ENCODE results near the gene CCDC97. TPM values are rescaled to one million over a fixed set of nuclear protein-coding genes. Genes with fewer than 3 reads are reported as not detected.

CCDC97 gene
- 10 to 100 TPM; 10.6 to 11.2 TPM for total RNA-seq

DNA sequence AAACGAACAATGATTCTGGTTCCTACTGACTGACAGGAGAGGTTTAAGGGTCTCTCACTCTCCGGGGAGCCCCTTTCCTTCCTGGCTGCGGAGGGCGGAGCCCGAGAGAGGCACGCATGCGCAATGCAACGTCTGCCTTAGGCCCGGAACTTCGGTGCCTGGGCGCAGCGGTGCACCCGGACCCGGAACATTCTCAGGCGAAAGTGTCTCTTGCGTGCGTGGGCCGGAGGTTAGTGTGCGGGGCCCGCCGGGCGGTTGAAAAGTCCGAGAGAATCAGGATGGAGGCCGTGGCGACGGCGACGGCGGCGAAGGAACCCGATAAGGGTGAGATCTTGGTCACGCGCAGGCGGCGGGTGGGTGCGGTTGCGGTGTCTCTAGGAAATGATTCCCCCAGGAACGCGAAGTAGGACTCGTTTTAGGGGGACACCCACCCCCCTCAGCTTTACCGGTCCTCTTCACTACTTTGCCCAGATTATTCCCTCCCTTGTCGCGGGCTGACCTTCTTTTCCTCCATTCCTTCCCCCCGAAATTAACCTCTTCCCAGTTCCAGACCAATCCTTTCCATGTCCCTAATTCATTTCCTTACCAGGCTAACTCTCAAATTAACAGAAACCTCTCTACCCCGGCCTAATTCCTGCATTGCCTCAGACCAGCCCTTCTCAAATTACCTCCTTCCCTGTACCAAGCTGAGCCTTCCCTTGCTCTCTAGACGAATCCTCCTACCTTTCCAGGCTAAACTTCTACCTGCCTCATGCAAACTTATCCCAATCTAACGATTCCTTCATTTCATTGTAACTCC lies at the start of gene CCDC97:
CCDC97 (plus strand) TSS at position 140 of the 799 bp plus-strand sequence; CDS start at position 279, 139 bp downstream.
- H3K27ac ChIP-seq, result peak within 1 kb of the TSS; percentile 88 to 97 (median 94)
- peaks cover 30% of the 10 kb centered on the region for H3K4me1 ChIP-seq
- H3K4me3 ChIP-seq, result peak within 1 kb of the TSS; percentile 26 to 72
- 0 to 1% methylated on average over 18 to 47 of the region's 47 CpGs for WGBS, 2 donors
- intact Hi-C loops (cut with DNase I), result no loop called here
- TF ChIP-seq, protein P1, sequence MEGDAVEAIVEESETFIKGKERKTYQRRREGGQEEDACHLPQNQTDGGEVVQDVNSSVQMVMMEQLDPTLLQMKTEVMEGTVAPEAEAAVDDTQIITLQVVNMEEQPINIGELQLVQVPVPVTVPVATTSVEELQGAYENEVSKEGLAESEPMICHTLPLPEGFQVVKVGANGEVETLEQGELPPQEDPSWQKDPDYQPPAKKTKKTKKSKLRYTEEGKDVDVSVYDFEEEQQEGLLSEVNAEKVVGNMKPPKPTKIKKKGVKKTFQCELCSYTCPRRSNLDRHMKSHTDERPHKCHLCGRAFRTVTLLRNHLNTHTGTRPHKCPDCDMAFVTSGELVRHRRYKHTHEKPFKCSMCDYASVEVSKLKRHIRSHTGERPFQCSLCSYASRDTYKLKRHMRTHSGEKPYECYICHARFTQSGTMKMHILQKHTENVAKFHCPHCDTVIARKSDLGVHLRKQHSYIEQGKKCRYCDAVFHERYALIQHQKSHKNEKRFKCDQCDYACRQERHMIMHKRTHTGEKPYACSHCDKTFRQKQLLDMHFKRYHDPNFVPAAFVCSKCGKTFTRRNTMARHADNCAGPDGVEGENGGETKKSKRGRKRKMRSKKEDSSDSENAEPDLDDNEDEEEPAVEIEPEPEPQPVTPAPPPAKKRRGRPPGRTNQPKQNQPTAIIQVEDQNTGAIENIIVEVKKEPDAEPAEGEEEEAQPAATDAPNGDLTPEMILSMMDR (IDR thresholded peaks at IDR 0.05), result peak in 2 of 7 experiments; percentile 4 to 10
- TF ChIP-seq POLR2A (IDR thresholded peaks at IDR 0.05), result peak; percentile 21 to 77 (median 74)
- H3K9me3 ChIP-seq, result no peaks in the 10 kb centered on the region
- H3K27me3 ChIP-seq, result no peaks in the 10 kb centered on the region
- peaks cover 5 to 16% of the 10 kb centered on the region in 2 donors for H3K36me3 ChIP-seq (replicated peaks in 1 of 2; ENCODE audit: insufficient read depth in 1 of 2, low read depth in 2 of 2)
- ATAC-seq (peak; percentile 83), DNase-seq (peak; percentile 85 to 90 (median 88))

- Histone ChIP-seq H3K9me3 (no peaks in the 10 kb centered on the region), H3K36me3 (replicated peaks in 1 of 2; ENCODE audit: insufficient read depth in 1 of 2, low read depth in 2 of 2) (no peaks in the 10 kb centered on the region), H3K27me3 (no peaks in the 10 kb centered on the region), H3K4me1 (peaks cover 22% of the 10 kb centered on the region), H3K27ac (peak overlapping the region in 3 of 4 donors; percentile 89 to 98 (median 97)), H3K4me3 (peak overlapping the region in 1 of 2 donors; percentile 13)
- intact Hi-C loops (cut with DNase I), result no loop called here
- 49 to 50% methylated on average over 9 to 10 of the region's 10 CpGs for WGBS, 2 donors
- TF ChIP-seq, protein P1 (IDR thresholded peaks at IDR 0.05), result no peak
- TF ChIP-seq POLR2A (IDR thresholded peaks at IDR 0.05), result no peak
- ATAC-seq (no peak), DNase-seq (peak in 2 of 4 donors; percentile 11 to 20)
Observed at GRCh38 chr19:41261474-41262190, 48.3 kb upstream of the CCDC97 start.

GRCh38 chr19:41263042-41263849 lies 46.7 kb upstream of the CCDC97 start:
- H3K9me3 ChIP-seq, result no peaks in the 10 kb centered on the region
- peak overlapping the region; percentile 10 to 23 for H3K4me3 ChIP-seq
- intact Hi-C loops (cut with DNase I), result no loop called here
- peaks cover 1 to 3% of the 10 kb centered on the region in 2 donors for H3K36me3 ChIP-seq (replicated peaks in 1 of 2; ENCODE audit: insufficient read depth in 1 of 2, low read depth in 2 of 2)
- H3K27ac ChIP-seq, result peak overlapping the region; percentile 89 to 99 (median 98)
- H3K27me3 ChIP-seq, result no peaks in the 10 kb centered on the region
- peaks cover 33% of the 10 kb centered on the region for H3K4me1 ChIP-seq
- whole genome bisulfite sequencing, 2 donors, result 0% methylated on average over 34 to 46 of the region's 46 CpGs
- TF ChIP-seq, protein P1 (IDR thresholded peaks at IDR 0.05), result no peak
- TF ChIP-seq POLR2A (IDR thresholded peaks at IDR 0.05), result peak; percentile 64 to 96 (median 95)
- DNase-seq (peak; percentile 67 to 75 (median 71)), ATAC-seq (peak; percentile 12)

- H3K4me1 ChIP-seq, result peaks cover 33% of the 10 kb centered on the region
- H3K27me3 ChIP-seq, result no peaks in the 10 kb centered on the region
- TF ChIP-seq, protein P1 (IDR thresholded peaks at IDR 0.05), result peak in 4 of 7 experiments; percentile 39 to 44 (median 42)
- no peak for TF ChIP-seq POLR2A (IDR thresholded peaks at IDR 0.05)
- ATAC-seq (peak; percentile 80), DNase-seq (peak; percentile 98 to 100 (median 99))
- peak within 1 kb of the TSS; percentile 71 to 85 for H3K4me3 ChIP-seq
- intact Hi-C loops (cut with DNase I), result no loop called here
- H3K36me3 ChIP-seq (replicated peaks in 1 of 2; ENCODE audit: insufficient read depth in 1 of 2, low read depth in 2 of 2), result peaks cover 5 to 9% of the 10 kb centered on the region in 2 donors
- WGBS, 2 donors, result 0% methylated on average over 23 to 51 of the region's 55 CpGs
- H3K27ac ChIP-seq, result peak within 1 kb of the TSS; percentile 97 to 99 (median 98)
- no peaks in the 10 kb centered on the region for H3K9me3 ChIP-seq
Observed at GRCh38 chr19:41263850-41264580, 46.0 kb upstream of the CCDC97 start, which contains the start of gene HNRNPUL1. Gene HNRNPUL1, plus strand, starts transcription at chr19:41264372. Its CDS starts 132 bp downstream, at chr19:41264504.
